GM21528 (cell line): ENCODE data around the gene STKLD1.

Experiments
- ATAC-seq: cut with Tn5 transposase; IDR thresholded peaks from one replicate; pipeline ENCODE4 v1.9.1; 2021; ENCODE audit warnings: mild to moderate bottlenecking, moderate library complexity; ENCODE audit not compliant: unreplicated experiment, low FRiP score

The STKLD1 gene

DNA sequence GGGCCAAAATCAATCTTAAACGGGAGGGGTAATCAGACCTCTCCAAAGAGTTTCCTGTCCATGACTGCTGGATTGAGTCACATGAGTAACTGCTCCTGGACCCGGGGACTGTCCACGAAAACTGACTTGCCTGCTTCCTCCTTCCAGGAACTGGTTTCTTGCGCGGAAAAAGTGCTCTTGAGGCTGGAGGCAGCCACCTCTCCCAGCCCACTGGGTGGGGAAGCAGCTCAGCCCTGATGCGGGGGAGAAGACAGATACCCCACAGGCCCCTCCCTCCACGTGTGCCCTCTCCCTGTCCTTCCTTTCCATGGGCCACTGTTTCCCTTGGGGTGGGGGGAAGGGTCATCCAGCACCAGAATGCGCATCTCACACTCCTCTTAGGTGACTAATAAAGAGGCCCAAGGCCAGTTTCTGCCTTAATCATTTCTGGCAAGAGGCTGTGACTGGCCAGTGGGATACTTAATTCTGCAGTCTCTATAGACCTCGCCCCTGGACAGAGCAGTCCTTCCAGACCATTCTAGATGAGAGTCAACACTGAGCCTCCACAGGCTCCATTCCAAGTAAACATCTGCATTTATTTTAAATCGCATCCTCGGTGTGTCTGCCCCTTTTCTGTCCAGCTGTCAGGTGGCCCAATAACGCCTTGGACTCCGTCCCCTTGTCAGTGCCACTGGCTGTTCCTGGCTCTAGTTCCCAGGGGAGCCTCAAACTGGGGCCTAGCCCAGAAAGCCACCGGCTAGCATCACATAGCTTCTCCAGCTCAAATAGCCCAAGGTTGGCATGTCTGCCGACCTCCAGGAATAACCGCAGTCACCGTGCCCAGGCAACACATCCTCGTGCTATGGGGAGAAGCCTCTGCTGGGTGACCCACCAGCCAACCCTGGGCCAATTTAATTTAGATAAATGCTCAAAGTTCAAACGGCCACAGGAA lies 29.6 kb downstream of the STKLD1 start:
- ATAC-seq: no peak

DNA sequence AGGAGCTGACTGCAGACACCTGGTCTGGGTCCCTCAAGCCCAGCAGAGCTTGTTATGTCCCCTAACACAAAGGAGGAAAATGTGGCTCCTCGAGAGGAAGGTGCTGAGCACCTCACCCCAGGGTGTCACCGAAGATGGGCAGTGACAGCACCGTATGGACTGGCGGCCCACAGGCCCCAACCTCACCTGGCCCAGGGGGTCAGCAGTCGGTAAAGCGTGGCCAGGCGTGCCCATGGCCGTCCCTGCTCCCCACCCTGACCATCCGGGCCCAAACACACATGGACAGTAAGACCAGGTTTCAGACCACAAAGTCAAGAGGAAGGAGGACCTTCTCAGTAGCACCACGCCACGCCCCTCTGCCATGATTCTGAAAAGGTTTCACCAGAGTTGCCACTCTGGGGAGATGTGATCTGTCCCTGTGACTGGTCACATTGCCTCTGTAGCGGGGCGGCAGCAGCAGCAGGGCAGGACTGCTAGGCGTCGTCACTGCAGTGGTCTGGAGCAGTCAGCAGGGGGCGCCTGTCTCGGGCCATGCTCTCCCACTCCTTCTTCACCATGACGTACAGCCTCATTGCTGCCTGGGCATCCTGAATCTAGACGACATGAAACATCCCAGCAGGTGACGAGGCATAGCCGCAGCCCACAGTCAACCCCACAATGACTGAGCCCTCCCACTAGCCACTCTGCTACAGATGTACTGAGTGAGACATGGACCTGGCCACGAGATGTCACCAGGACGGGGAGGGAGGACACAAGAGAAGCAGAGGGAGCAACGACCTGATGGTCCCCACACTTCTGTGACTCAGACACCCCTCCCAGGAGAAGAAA lies 30.5 kb downstream of the STKLD1 start:
- no peak for ATAC-seq

DNA sequence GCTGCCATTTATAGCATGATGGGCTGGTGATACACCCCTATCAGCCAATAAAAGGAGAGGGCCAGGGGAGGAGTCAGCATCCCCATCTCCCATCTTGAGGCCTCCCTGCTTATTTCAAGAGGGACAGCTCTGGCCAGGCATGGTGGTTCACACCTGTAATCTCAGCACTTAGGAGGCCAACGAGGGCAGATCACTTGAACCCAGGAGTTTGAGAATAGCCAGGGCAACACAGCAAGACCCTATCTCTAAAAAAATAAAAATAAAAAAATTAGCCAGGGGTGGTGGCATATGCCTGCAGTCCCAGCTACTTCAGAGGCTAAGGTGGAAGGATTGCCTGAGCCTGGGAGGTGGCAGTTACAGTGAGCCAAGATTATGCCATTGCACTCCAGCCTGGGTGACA lies 31.9 kb downstream of the STKLD1 start:
- no peak for ATAC-seq

DNA sequence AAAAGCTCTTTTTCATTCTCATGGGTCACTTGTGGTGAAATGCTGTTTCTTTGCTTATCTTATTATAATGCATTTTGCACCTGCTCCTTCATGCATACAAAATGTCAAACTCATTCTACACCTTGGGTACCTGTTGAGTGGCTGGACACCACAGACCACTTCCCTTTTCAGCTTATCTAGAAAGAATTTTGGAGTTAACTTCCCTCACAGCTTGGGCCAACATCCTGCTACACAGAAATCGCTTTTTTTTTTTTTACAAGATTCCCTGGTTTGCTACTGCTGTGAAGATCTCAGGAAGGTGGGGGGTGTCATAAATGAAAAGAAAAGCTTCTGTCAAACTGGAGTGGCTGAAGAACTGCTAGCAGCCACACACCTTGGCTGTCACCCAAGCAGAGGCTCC lies 39.0 kb downstream of the STKLD1 start:
- no peak for ATAC-seq

DNA sequence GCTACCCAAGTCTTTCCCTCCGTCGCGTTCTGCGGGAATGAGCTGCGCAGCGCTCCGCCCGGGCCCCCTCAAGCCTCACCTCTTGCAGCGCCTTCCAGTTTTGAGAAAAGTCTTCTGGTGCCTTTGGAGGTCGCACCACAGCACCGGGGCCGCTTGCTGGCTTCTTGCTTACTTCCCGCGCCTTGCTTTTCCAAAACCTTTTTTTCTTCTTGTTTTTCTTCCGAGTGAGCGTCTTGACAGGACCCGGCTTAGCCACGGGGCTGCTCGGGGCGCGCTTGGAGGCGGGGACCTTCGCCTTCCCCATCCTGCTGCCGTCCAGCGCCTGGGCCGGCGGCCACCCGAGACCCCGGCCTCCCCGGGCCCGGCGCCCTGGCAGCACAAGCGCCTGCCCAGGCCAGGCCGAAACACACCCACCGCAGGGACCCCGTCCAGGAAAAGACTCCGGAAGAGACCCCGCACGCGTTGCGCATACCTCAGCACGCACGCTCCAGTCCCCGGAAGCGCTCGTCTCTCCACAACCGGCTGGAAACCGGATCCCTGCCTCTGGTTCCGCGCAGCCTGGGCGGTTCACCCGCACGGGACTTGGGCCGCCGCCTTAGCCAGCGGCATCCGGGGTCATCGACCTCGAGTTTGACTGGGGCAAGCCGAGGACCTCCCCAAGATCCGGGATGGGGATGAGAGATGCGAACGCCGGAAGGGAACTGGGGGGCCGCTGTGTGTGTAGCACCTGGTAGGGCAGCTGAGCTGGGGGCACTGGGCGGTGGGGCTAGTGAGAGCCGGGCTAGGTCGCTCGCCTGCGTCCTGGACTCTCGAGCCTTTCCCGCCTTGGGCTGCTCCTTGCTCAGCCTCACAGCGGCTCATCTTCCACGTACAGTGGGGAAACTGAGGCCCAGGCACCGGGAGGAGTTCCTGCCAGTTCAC lies 41.6 kb downstream of the STKLD1 start, which contains the start of gene REXO4:
Gene REXO4, minus strand, starts transcription at position 470 of the 921 bp plus-strand sequence. Its CDS starts 166 bp downstream, at position 304.
- peak; percentile 73 for ATAC-seq

DNA sequence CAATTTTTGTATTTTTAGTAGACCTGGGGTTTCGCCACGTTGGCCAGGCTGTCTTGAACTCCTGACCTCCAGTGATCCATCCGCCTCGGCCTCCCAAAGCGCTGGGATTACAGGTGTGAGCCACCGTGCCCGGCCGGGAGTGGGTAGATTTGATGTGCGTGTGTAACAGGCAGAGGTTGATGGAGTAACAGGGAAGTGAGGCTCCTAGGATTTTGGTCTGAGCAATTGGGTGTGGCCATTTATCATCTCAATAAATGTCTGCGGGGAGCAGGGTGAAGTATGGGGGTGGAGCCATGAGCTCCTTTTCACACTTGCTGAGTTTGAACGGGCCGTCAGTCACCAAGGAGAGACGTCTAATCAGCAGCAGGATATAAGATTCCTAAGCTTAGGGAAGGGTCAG lies 42.8 kb downstream of the STKLD1 start:
- ATAC-seq: no peak

DNA sequence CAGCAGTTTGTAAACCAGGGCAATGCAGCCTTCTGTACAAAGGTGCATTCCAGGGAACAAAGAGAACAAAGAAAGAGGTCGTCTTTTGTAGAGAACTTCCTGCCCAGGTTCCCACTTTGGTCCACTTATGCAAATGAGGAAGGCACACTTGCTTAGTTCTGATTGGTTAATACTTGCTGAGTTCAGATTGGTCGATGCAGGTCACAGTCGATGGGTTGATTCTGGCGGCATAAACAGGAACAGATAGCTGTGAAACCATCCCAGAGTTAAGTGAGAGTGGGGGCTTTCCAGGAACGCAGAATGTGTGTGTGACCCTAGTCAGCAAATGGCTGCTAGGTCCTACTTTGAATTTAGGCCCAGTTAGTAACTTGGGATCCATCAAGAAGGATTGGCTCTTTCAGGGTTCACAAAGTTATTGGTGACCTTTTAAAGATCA lies 44.2 kb downstream of the STKLD1 start:
- no peak for ATAC-seq

DNA sequence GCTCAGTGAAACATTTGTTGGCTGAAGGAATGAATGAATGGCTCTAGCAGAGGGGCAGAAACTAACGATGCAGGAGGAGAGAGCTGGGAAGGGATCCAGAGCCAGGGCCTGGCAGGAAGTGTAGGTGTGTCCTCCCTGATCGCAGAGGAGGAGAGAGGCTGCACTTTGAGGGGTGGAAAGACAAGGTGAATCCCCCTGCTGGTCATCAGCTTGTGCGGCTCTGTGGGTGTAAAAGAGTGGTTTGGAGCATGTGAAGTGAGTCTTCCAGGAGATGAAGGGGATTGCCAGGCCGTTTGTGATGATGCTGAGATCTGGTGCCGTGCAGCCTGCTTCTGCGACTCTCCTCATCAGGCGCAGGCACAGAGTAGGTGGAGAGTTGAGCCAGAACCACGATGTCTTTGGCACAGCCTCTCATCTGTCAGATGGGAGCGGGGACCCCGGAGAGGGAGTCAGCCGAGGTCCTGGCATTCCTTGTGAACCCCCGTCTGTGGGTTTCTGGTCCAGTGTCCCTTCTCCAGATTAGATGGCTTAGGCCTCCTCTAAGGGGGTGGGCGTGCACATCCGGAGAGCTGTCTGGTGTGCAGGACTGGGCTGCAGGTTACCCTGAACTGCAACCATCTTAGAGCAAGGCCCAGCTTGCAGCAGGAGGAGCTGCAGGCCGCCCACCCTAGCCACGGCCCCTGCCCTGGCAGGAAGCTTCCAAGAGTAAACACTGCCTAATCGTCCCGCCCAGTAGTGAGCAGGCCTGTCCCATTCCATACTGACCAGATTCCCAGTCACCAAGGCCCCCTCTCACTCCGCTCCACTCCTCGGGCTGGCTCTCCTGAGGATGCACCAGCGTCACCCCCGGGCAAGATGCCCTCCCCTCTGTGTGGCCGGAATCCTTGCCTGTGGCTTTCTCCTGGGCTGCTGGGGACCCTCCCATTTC lies 45.7 kb downstream of the STKLD1 start, which contains the start of gene ADAMTS13:
Gene ADAMTS13, plus strand, starts transcription at position 753 of the 928 bp plus-strand sequence. Its CDS starts 77 bp downstream, at position 830.
- ATAC-seq: no peak

DNA sequence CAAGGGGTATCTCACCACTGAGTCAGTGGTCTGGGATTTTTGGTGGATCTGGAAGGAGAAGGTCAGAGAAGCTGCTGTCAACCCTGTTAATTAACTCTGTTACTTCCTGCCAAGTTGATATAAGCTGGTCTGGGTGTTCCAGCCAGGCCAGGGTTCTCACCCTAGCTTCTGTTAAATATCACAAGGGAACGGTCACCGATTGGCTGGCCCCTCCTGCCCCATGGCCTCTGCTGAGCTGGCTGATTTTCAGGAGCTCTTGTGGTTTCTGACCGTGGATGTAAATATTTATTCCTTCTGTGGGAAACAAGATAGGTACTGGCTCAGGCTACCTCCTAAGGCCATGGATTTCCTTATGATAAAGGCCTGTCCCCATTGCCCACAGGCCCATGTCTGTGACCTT lies 47.0 kb downstream of the STKLD1 start:
- no peak for ATAC-seq

DNA sequence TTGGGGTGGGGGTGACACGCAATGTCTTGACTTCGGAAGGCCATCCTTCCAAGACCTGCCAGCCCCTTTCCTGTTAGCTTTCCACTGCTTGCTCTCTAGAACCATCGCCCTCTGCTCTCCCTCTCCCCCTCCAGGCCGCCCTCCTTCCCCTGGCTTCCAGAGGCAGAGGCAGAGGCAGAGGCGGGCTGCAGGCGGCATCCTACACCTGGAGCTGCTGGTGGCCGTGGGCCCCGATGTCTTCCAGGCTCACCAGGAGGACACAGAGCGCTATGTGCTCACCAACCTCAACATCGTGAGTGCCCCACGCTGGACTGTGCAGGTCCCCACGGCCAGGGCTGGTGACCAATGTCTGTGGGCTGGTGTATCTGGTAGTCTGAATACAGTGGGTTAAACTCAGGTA lies 48.0 kb downstream of the STKLD1 start:
- ATAC-seq: no peak

DNA sequence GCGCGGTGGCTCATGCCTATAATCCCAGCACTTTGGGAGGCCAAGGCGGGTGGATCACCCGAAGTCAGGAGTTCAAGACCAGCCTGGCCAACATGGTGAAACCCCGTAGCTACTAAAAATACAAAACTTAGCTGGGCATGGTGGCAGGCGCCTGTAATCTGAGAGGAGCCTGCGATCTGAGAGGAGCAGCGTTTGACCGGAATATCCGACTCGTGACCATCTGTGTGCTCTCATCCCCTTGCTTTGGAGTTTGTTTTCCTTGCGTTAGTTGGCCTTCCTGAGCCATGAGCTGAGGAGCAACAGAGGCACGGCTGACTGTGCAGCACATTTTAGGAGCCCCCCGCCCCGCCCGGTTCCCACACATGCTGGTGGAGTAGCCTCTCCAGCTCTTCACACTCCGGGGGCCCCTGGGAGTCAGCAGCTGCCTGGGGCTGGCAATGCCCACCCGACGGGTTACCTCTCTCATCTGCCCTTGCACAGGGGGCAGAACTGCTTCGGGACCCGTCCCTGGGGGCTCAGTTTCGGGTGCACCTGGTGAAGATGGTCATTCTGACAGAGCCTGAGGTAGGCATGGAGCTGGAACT lies 49.0 kb downstream of the STKLD1 start:
- ATAC-seq: no peak

DNA sequence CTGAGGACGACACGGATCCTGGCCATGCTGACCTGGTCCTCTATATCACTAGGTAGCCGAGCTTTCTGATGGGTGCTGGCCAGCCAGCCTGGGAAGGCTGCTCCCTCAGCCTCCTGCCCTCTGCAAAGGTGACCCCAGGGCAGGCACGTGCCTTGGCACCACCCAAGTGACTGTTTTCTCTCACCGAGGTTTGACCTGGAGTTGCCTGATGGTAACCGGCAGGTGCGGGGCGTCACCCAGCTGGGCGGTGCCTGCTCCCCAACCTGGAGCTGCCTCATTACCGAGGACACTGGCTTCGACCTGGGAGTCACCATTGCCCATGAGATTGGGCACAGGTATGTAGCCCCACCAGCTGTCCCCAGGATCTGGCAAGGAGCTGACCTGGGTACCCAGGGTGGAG lies 49.8 kb downstream of the STKLD1 start:
- no peak for ATAC-seq

DNA sequence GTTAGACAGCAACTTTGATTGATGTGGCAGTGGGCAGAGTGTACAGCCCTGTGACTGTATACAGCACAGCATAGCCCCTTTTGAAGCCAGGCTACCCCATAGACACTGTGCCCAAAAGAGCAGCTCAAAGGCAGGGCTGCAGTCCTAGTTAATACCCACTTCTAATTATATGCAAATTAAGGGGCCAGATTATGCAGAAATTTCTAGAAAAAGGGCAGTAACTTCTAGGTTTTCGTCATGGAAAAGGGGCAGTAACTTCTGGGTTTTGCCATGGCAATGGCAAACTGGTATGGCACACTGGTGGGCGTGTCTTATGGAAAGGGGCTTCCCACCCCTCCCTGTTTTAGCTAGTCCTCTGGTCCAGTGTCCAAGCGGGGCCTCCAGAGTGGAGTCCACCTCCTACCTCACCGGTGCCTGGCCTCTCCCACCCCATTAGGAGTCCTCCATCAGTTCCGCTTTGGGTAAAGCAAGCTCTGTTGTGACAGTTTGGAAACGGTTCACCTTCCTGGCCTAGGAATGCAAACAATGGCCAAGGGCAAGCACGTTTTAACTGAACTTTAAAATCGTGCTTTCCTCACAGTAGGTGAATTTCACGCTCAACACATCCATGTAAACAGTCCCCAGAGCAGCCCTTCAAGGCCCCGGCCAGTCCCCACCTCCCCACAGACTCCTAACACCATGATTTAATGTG lies 51.6 kb downstream of the STKLD1 start:
- ATAC-seq: no peak

DNA sequence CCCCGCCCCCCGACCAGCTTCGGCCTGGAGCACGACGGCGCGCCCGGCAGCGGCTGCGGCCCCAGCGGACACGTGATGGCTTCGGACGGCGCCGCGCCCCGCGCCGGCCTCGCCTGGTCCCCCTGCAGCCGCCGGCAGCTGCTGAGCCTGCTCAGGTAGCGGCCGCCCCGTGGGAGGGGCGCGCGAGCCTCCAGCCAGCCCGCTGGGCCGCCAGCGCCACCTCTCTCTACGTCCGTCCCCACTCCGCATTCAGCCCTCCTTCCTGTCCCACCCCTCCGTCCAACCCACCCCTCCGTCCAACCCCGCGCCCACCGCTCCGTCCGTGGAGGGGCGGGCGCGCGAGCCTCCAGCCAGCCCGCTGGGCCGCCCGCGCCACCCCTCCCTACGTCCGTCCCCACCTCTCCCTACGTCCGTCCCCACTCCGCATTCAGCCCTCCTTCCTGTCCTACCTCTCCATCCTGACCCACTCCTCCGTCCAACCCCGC lies 52.5 kb downstream of the STKLD1 start:
- ATAC-seq: no peak

DNA sequence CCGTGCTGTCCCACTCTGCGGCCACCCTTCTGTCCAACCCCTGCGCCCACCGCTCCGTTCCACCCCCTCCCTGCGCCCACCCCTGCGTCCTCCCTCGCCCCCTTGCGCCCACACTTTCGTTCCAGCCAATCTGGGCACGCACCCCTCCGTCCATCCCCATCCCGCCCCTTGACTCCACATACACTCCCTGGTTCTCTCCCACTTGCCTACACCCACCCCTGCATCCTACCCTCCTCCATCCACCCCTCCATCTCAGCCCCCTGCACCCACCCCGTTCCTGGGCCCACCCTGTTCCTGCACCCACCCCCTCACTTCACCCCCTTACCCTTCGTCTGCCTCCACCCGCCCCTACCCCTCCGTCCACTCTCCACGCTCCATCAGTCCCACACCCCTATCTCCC lies 53.0 kb downstream of the STKLD1 start:
- ATAC-seq: no peak

DNA sequence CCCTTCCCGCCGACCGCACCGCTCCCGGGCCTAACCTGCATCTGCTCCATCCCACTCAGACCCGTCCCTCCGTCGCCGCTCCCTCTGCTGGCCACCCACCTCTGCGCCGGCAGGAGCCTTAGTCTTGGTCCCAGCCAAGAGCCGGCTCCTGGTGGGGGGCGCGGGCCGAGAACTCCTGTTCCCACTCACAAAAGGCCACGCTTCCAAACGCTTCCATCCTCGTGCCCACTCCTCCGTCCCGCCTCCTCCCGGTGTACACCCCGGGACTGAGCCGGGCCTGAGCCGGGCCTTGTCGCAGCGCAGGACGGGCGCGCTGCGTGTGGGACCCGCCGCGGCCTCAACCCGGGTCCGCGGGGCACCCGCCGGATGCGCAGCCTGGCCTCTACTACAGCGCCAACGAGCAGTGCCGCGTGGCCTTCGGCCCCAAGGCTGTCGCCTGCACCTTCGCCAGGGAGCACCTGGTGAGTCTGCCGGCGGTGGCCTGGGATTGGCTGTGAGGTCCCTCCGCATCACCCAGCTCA lies 53.5 kb downstream of the STKLD1 start:
- ATAC-seq: no peak

DNA sequence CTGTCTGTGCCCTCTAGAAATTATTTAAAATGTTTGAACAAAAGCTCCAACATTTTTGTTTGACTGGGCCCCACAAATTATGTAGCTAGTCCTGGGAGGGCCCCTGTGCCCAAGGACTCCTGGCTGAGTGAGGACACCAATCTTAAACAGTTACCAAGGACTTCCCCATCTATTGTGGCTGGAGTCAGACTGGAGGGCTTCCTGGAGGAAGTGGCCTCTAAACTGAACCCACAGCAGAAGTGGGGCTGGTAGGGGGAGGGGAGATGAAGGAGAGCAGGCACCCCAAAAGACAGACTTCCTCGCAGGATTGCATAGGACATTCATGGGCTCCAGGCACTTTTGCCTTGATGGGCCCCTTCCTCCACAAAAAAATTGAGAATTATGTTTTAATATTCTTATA lies 54.1 kb downstream of the STKLD1 start:
- no peak for ATAC-seq

DNA sequence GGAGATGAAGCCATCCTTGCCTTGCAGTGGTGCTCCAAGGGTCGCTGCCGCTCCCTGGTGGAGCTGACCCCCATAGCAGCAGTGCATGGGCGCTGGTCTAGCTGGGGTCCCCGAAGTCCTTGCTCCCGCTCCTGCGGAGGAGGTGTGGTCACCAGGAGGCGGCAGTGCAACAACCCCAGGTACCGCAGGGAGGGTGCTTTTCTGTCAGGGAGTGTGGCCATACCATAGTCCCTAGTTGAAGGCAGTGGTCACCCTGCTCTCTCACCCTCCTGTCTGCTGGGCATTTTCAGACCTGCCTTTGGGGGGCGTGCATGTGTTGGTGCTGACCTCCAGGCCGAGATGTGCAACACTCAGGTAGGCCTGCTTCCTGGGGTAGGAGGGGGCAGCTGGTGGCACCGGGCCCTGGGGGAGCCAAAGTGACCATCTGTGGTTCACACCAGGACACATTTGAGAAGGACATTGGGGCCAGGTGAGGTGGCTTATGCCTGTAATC lies 57.2 kb downstream of the STKLD1 start:
- no peak for ATAC-seq
